ENCODE data around the gene SRI. TPM values are rescaled to one million over a fixed set of nuclear protein-coding genes. Genes with fewer than 3 reads are reported as not detected.

The SRI gene
- total RNA-seq, 1 experiment from 2014 or later = 136 TPM

DNA sequence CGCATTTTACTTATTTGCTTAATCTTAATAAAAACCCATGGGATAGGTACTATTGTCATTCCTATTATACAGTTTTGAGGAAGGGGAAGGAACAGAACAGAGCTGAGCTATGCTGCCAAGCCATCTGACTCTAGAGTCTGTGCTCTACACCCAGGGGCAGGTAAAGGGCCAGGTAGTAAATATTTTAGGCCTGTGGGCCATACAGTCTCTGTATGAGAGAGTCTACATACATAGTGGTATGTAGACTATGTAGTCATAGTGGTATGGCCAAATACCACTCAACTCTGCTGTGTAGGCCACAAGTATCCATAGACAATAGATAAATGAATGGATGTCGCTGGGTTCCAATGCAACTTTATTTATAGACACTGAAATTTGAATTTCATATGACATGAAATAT is 3.4 kb upstream of the SRI start:
- no peak overlapping the region for H2BK120ac ChIP-seq (ENCODE audit: low read depth, low read length, poor library complexity, severe bottlenecking)
- no peak overlapping the region for H3K23ac ChIP-seq (ENCODE audit: insufficient read length, low read depth, low read length)
- H3K18ac ChIP-seq (ENCODE audit: insufficient read length, low read depth, low read length) = no peak overlapping the region
- peaks cover 2% of the 10 kb centered on the region; the same call in 1 of the 2 replicates for H3K79me2 ChIP-seq (ENCODE audit: insufficient read depth, low read length)
- H2BK15ac ChIP-seq (ENCODE audit: low read depth, low read length) = no peak overlapping the region
- no peak overlapping the region for H2BK5ac ChIP-seq (ENCODE audit: insufficient read length, low read length)
- no peaks in the 10 kb centered on the region for H3K4me1 ChIP-seq (ENCODE audit: insufficient read depth, low read length)
- WGBS (ENCODE audit: extremely low coverage, insufficient read length, low lambda C conversion rate) = no CpG with 5 or more reads among the region's 2 CpGs
- H4K8ac ChIP-seq (replicated peaks; ENCODE audit: insufficient read length, low read depth, low read length) = no peak overlapping the region
- H2AK5ac ChIP-seq (ENCODE audit: insufficient read length, low read length) = no peak overlapping the region
- no peak overlapping the region for H3K4me2 ChIP-seq (ENCODE audit: insufficient read depth, insufficient read length, low read length)
- H3K27ac Mint-ChIP-seq = no peak overlapping the region
- no peak overlapping the region for H2BK12ac ChIP-seq (ENCODE audit: insufficient read length, low read depth, low read length)
- H4K91ac ChIP-seq (ENCODE audit: insufficient read length, low read depth, low read length) = no peak overlapping the region
- peaks cover 15% of the 10 kb centered on the region for H3K23me2 ChIP-seq (ENCODE audit: insufficient read length, low read depth, low read length, poor library complexity, severe bottlenecking)
- no peaks in the 10 kb centered on the region for H4K20me1 ChIP-seq (ENCODE audit: control insufficient read depth, insufficient read depth, insufficient read length)
- no peak overlapping the region for H3K27ac ChIP-seq (ENCODE audit: insufficient read length, low read depth, low read length)
- H3K4ac ChIP-seq (ENCODE audit: low read depth, low read length) = no peak overlapping the region
- H2AFZ ChIP-seq (ENCODE audit: low read length) = no peak overlapping the region
- no peak overlapping the region for H3K14ac ChIP-seq (ENCODE audit: insufficient read depth, low read length)
- no peaks in the 10 kb centered on the region for H3K36me3 Mint-ChIP-seq (ENCODE audit: insufficient read depth in 1 of 3, low read depth in 3 of 3)
- H3K9me3 ChIP-seq (ENCODE audit: control insufficient read depth, low read depth, low read length) = no peaks in the 10 kb centered on the region
- DNase-seq = no peak
- H3K9me3 Mint-ChIP-seq = no peaks in the 10 kb centered on the region; a peak in 1 of 5 replicates
- peaks cover 15 to 20% of the 10 kb centered on the region in 2 experiments for H3K4me1 Mint-ChIP-seq
- no peak overlapping the region for H3K4me3 Mint-ChIP-seq
- H2BK20ac ChIP-seq (ENCODE audit: low read depth, low read length, poor library complexity, severe bottlenecking) = no peak overlapping the region
- no peaks in the 10 kb centered on the region for H3K27me3 ChIP-seq (ENCODE audit: insufficient read depth, low read length)
- no peak overlapping the region for H3K56ac ChIP-seq (ENCODE audit: insufficient read length, low read depth, low read length)
- no peak overlapping the region for H4K5ac ChIP-seq (ENCODE audit: insufficient read length, low read depth, low read length)
- no peak overlapping the region for H3T11ph ChIP-seq (ENCODE audit: low read length)
- H3K27me3 Mint-ChIP-seq (ENCODE audit: low read depth) = no peaks in the 10 kb centered on the region; the same call in 1 of the 2 replicates
- no peaks in the 10 kb centered on the region for H3K79me1 ChIP-seq (ENCODE audit: insufficient read depth, low read depth, low read length, poor library complexity, severe bottlenecking)
- no peak overlapping the region for H3K9ac ChIP-seq (ENCODE audit: extremely low read depth, insufficient read length, low read length)
- TF ChIP-seq, protein P1, sequence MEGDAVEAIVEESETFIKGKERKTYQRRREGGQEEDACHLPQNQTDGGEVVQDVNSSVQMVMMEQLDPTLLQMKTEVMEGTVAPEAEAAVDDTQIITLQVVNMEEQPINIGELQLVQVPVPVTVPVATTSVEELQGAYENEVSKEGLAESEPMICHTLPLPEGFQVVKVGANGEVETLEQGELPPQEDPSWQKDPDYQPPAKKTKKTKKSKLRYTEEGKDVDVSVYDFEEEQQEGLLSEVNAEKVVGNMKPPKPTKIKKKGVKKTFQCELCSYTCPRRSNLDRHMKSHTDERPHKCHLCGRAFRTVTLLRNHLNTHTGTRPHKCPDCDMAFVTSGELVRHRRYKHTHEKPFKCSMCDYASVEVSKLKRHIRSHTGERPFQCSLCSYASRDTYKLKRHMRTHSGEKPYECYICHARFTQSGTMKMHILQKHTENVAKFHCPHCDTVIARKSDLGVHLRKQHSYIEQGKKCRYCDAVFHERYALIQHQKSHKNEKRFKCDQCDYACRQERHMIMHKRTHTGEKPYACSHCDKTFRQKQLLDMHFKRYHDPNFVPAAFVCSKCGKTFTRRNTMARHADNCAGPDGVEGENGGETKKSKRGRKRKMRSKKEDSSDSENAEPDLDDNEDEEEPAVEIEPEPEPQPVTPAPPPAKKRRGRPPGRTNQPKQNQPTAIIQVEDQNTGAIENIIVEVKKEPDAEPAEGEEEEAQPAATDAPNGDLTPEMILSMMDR (conservative IDR thresholded peaks at IDR 0.05) = no peak
